Measurements from ENCODE around the gene SPC24. TPM values are rescaled to one million over a fixed set of nuclear protein-coding genes. Genes with fewer than 3 reads are reported as not detected.

Gene SPC24, protein sequence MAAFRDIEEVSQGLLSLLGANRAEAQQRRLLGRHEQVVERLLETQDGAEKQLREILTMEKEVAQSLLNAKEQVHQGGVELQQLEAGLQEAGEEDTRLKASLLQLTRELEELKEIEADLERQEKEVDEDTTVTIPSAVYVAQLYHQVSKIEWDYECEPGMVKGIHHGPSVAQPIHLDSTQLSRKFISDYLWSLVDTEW
- total RNA-seq = 0.15 and 0.90 TPM in 2 replicates
- total RNA-seq (2013) = 1.1 TPM
- 0.12 and 0.48 TPM in 2 replicates for polyA plus RNA-seq
- polyA minus RNA-seq = 2.0 and 2.1 TPM in 2 replicates

DNA sequence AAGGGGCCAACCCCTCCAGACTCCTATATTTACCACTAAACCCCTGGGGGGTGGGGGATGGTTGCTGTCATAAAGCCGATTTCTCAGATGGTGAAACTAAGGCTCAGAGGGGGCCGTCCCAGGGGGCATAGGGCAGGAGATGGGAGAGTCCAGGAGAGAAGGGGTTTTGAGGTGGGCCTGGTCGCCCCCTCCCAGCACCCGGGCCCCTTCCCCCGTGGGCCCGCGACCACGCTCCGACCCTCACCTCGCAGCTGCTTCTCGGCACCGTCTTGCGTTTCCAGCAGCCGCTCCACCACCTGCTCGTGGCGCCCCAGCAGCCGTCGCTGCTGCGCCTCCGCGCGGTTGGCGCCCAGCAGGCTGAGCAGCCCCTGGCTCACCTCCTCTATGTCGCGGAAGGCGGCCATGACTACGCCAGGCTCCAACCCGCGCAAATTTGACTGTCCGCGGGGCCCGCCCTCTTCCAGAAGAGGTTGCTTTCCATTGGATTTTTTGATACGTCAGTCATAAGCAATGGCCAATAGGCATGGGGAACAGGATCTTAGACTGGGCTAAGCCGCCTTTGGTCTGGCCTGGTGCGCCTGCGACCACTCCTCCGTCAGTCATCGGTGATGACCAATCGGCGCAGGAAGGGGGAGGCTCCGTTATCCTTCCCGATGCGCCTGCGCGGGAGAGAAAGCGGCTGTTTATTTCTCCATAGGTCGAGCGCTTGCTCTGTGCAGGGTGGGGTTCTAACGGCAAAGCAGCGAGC, at the start of gene SPC24:
TSS of gene SPC24 (minus strand) at position 410 of the 748 bp plus-strand sequence. CDS start at position 404, 6 bp downstream.
- Histone ChIP-seq H3K27ac (ENCODE audit: low read length in 2 of 2) (no peak within 1 kb of the TSS), H3K27me3 (replicated peaks in 1 of 4; ENCODE audit: control extremely low read depth in 1 of 4, control insufficient read depth in 3 of 4, insufficient read depth in 4 of 4, low read length in 3 of 4) (peaks cover 0 to 4% (median 0%) of the 10 kb centered on the region in 4 experiments), H3K4me3 (ENCODE audit: control extremely low read depth in 1 of 5, extremely low read depth in 1 of 5, insufficient read depth in 1 of 5, low read depth in 2 of 5, low read length in 4 of 5) (peak within 1 kb of the TSS; percentile 52 to 67 (median 64)), H3K9ac (ENCODE audit: low read length) (peak within 1 kb of the TSS; percentile 65), H3K4me2 (replicated peaks; ENCODE audit: low read depth, low read length, poor library complexity, severe bottlenecking) (peak within 1 kb of the TSS; percentile 92), H3K79me2 (ENCODE audit: control insufficient read depth, insufficient read depth, low read length) (peaks cover 15% of the 10 kb centered on the region), H4K20me1 (ENCODE audit: control insufficient read depth, insufficient read depth, low read length, poor library complexity, severe bottlenecking) (no peaks in the 10 kb centered on the region), H3K4me1 (ENCODE audit: control insufficient read depth in 2 of 2, insufficient read depth in 2 of 2, low read length in 2 of 2) (peaks cover 10 to 14% of the 10 kb centered on the region in 2 donors), H3K36me3 (replicated peaks in 1 of 2; ENCODE audit: control extremely low read depth in 1 of 2, control insufficient read depth in 1 of 2, extremely low read depth in 1 of 2, insufficient read depth in 2 of 2, low read length in 1 of 2) (no peaks in the 10 kb centered on the region), H2AFZ (ENCODE audit: insufficient read depth, low read depth, low read length, poor library complexity, severe bottlenecking) (peak within 1 kb of the TSS; percentile 91), H3K9me3 (ENCODE audit: control extremely low read depth in 1 of 3, control insufficient read depth in 2 of 3, insufficient read depth in 1 of 3, low read length in 2 of 3) (peaks cover 0 to 8% (median 3%) of the 10 kb centered on the region in 3 donors)
- H3K4me3 Mint-ChIP-seq = peak within 1 kb of the TSS; percentile 91
- DNase-seq = peak; percentile 94
- intact Hi-C loops (cut with micrococcal nuclease) = loop anchor here (5.0 to 10.0 kb wide), 2 partner anchors 42 to 281 kb away; partner anchors contain the start of genes CARM1 and KANK2
- under 1% methylated on average over 43 of the region's 50 CpGs for WGBS (ENCODE audit: insufficient coverage)
- no peaks in the 10 kb centered on the region for H3K27me3 Mint-ChIP-seq
- H3K27ac Mint-ChIP-seq = peak within 1 kb of the TSS; percentile 81
- TF ChIP-seq, protein P1, sequence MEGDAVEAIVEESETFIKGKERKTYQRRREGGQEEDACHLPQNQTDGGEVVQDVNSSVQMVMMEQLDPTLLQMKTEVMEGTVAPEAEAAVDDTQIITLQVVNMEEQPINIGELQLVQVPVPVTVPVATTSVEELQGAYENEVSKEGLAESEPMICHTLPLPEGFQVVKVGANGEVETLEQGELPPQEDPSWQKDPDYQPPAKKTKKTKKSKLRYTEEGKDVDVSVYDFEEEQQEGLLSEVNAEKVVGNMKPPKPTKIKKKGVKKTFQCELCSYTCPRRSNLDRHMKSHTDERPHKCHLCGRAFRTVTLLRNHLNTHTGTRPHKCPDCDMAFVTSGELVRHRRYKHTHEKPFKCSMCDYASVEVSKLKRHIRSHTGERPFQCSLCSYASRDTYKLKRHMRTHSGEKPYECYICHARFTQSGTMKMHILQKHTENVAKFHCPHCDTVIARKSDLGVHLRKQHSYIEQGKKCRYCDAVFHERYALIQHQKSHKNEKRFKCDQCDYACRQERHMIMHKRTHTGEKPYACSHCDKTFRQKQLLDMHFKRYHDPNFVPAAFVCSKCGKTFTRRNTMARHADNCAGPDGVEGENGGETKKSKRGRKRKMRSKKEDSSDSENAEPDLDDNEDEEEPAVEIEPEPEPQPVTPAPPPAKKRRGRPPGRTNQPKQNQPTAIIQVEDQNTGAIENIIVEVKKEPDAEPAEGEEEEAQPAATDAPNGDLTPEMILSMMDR (IDR thresholded peaks at IDR 0.05) = no peak
- no peak for TF ChIP-seq EZH2 (IDR thresholded peaks at IDR 0.05; ENCODE audit: borderline replicate concordance, insufficient read depth, low read depth, low read length, poor library complexity, severe bottlenecking)
- H3K9me3 Mint-ChIP-seq (ENCODE audit: insufficient read depth) = peaks cover 2% of the 10 kb centered on the region
- ChIA-PET CTCF (interaction anchor here (0.5 to 1.2 kb wide), 3 partner anchors 16 to 120 kb away, joined by 3 to 4 read pairs (median 4); no protein-coding TSS in a partner anchor), POLR2A (interaction anchor here (0.5 kb wide), 1 partner anchor 911 kb away, joined by 3 read pairs; no protein-coding TSS in a partner anchor)
- peaks cover 10% of the 10 kb centered on the region for H3K4me1 Mint-ChIP-seq
- ATAC-seq (ENCODE audit: low read depth) = peak; percentile 99

All from B cell (primary cell).